H54 (cell line): ENCODE measurements around the gene RUBCNL.
"Not testable (repeated sequence)": the region's sequence is repeated elsewhere in the genome, so short reads cannot be mapped to it uniquely, and the experiment has no call there.

Source experiments
- DNase-seq: peaks from one replicate; pipeline ENCODE4 v3.0.0; 2011; ENCODE audit warnings: low spot score, mixed read lengths; ENCODE audit not compliant: insufficient read length
- FAIRE-seq: peaks from 3 replicates; lab custom pipeline; 2011; peaks lifted over from hg19 to GRCh38; lab: Jason Lieb, UNC
- POLR2A ChIP-seq: IDR thresholded peaks from 2 replicates; pipeline ENCODE4 v1.6.1; 2011; ENCODE audit warnings: low read depth, mild to moderate bottlenecking, low read length

Gene RUBCNL

DNA sequence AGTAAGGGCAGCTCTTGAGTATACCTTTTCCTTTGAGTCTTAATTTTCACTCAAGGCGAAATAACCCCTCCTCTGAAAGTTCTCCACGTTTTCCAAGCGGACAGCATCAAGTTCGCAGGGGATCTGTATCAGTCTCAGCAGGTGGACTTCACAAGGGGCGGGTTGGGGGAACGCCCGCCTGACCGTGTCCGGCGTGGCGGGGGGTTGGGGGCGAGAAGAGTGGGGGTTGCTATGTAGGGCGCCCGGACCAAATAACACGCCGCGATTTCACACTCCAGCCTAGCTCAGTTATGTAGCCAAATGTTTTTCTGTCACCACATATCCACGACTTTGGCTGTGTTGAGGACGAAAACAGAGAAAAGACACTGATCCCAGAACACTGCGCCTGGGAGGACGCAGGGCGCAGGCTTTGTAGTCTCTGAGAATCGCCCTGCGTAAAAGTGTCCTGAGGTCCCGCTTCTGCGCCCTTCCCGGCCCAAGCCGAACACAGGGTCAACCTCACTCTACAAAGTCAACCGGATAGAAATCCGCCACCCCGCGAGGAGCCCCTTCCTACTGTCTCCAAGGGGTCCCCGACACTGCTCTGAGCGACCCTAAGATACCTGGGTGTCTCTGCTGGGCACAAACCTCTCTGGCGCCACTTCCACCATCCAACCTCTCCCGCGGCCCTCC is 524 bp downstream of the RUBCNL start:
- TF ChIP-seq POLR2A = no peak
- FAIRE-seq (no peak), DNase-seq (no peak)

DNA sequence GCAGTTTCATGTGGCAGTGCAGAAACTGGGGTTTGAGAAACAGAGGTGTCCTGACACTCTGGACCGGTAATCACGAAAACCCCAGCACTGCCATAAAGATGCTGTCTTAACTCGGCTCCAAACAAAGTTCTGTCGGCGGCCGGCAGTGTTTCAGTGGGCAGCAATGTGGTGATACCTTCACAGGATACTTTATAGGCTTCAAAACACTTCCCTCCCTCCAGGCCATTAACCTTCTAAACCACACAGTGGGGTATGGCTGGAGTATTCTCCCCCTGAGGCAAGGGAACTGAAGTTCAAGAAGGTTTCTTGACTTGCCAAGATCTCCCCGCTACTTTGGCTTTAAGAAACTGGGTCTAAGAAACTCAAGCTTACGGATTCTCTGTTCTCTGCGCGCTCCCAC is 1.1 kb downstream of the RUBCNL start:
- FAIRE-seq (no peak), DNase-seq (no peak)
- TF ChIP-seq POLR2A = no peak

DNA sequence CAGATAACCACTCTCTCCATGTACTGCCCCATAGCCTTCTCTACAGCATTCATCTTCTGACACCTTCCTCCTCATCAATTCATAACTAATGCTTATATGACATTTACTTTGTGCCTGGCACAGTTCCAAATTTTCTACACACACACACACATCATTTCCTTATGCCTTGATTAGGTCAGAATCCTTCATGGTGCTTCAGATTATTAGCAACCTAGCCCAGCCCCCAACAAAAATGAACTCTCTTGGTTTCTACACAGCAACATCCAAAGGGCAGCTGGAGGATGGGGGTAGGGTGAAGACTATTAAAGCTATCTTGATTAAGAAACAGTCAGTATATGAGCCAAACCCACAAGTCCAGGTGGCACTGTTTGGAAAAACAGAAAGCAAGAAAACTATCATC is 3.7 kb downstream of the RUBCNL start:
- no peak for DNase-seq
- TF ChIP-seq POLR2A = no peak
- no peak for FAIRE-seq

DNA sequence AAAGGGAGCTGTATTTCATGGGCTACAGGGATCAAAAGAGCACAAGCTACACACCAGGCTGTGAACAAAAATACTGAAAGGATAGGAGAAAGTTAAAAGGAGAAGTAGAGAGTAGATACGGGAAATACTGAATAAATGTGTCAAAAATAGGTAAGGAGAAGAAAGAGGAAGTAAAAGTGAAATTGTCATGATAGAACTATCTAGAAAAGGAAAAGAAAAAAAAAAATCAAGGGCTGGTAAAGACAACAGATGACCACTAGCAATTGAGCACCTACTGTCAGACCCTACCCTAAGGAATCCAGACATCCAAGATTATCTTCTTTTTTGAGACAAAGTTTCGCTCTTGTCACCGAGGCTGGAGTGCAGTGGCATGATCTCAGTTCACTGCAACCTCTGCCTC is 4.8 kb downstream of the RUBCNL start:
- DNase-seq (no peak), FAIRE-seq (no peak)
- no peak for TF ChIP-seq POLR2A

DNA sequence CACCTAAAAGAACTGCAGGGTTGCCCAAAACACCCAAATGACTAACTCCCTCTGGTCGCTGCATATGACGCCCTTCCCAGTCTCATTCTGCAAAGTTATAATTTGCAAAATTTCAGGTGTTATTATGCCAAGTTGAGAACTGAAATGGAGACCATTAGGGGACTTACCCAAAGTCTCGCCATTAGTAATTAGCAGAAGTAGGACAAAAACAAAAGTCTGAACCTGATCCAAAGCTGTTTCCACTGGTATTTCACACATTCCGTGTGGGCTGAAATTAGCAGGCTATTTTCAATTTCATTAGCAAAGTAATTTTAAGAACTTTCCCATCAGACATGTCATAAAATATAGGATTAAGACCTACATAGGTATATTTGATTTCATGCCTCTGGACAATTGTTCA is 6.8 kb downstream of the RUBCNL start:
- FAIRE-seq (no peak), DNase-seq (no peak)
- no peak for TF ChIP-seq POLR2A

DNA sequence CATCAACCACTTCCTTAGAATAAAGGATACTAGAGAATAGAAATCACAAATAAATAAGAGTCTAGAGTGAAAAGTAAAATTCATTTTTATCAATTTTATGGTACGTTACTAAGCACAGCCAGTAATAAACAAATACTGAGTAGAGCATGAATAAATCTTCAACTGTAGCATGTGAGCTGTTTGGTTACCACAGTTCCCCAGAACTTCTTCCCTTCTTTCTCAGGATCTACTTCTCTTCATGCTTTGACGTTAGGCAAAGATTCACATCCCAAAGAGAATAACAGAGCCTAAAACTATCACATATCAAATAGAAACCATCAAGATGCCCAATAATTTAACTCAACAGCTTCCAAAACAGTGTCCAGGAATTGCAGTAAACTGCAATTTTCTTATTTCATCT is 7.4 kb downstream of the RUBCNL start:
- no peak for FAIRE-seq
- DNase-seq = no peak
- no peak for TF ChIP-seq POLR2A

DNA sequence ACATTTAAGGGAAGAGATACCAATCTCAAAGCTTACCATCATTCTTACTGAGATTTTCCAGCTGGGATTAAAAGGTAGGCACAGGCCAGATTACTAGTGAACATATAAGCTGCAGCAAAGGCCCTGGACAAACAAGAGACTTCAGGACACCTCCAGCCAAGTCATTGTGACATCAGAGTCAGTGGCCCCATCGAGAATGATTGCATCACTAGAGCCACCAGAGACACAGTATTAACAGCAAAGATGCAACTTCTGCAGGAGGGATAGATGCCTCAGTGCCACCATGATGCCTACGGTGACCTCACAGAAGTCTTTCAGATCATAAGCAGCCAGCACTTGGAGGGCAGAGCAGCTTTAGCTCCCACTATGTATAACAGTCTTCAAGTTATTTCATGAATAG is 8.6 kb downstream of the RUBCNL start:
- TF ChIP-seq POLR2A = no peak
- FAIRE-seq = no peak
- no peak for DNase-seq

DNA sequence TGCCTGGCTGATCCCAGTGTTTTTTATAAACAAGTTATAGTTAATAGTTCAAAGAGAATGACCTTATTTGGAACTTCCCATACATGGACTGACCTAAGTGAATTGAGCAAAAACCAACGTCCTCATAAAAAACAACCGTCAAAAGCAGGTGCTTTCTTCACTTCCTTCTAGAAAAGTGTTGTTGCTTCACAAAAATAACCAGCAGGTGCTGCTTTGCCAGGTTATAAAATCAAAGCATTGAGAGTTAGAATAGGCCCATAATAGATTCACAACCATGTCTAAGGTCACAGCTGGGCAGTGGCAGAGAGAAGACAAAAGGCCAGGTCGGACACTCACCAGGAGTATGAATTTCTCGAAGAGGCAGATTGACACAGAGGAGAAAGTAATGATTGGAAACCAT is 9.5 kb downstream of the RUBCNL start:
- no peak for TF ChIP-seq POLR2A
- no peak for DNase-seq
- FAIRE-seq = no peak

DNA sequence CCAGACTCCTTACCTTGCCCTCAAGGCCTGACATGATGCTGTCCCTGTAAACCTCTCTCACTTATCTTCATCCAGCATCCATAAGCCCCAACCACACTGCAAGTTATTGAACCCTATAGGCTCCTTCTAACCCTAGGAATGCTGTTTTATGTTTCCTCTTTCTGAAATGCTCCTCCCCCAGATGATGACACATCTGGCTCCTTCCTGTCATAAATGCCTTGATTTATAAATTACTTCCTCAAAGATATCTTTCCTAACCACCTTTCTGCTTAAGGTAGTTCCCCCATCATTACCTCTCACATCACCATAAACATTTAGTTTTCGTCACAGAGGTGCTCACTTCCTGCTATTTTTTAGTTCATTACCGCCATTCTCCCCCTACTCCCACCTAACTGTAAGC is 12.3 kb downstream of the RUBCNL start:
- DNase-seq (no peak), FAIRE-seq (no peak)
- no peak for TF ChIP-seq POLR2A

DNA sequence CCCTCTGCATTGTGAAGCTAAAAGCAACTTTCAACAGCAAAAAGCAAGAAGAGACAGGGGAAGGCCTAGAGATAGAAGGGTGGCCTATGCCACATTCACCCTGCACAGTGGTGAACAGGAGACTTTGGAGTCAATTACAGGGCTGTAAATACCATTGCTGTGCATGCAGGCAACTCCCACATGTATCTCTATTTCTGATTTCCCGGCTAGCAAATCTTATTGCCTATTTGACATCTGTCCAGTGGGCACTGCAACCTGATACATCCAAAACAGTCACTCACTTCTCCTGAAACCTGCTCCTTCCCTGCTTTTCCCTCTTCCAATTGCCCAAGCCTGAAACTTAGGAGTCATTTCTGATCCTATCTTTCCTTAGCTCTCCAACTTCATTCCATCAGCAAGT is 13.4 kb downstream of the RUBCNL start:
- no peak for TF ChIP-seq POLR2A
- FAIRE-seq = no peak
- no peak for DNase-seq

DNA sequence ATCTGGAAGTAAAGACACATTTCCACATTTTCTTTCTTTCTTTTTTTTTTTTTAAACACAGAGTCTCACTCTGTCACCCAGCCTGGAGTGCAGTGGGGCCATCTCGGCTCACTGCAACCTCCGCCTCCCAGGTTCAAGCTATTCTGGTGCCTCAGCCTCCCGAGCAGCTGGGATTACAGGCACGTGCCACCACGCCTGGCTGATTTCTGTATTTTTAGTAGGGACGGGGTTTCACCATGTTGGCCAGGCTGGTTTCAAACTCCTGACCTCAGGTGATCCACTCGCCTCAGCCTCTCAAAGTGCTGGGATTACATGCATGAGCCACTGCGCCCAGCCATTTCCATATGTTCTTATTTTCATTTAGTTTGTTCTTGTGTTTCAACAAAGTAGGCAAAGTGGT is 14.1 kb downstream of the RUBCNL start:
- not testable (repeated sequence) for DNase-seq, FAIRE-seq

DNA sequence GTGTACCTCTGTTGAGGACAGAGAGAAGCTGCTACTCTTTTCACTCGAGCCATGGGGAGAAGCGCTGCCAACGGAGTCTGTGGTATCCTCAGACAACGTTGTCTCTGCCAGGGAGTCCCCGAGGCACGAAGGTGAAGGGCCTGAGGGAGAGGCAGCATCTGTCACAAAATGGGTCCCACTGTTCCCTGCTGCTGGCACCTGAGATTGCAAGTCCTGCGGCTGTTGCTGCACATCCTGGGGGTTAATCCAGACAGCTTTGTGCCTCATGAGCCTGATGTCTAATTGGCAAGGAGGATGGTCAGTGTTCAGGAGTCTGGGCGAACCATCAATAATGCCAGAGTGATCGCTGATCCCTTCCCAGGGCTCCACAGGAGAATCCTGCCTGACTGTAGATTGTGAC is 15.0 kb downstream of the RUBCNL start:
- DNase-seq = no peak
- no peak for FAIRE-seq
- TF ChIP-seq POLR2A = no peak

DNA sequence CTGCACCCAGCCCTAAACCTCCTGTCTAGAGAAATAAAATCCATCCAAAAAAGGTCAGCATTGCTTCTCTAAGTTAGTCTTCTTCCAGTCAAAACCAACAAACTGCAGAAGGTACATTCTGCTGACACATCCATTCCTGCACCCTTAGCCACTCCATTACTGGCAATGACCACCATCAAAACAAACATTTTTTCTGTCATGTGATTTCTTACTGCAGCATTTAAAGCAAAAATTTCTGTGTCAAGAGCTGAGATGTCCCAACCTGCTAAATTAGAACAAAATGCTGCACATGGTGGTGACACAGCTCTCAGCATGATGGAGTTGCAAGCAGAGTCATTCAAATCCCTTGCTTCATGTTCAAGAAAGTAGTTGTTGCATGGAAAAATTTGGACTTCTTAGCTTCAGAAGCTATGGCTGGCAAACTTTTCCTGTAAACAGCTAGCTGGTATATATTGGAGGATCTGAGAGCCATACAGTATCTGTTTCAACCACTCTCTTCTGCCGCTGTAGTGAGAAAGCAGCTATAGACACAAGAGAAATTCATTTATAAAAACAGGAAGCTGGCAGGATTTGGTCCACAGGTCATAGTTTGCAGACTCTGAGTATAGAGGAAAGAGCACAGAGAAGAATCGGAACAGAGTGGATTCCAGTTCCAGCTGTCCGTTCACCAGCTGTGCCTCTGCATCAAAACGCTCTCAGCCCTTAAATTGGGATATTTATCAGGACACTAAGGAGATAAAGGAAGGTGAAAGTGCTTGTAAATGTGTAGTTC is 17.4 kb downstream of the RUBCNL start:
- TF ChIP-seq POLR2A = no peak
- DNase-seq = no peak
- FAIRE-seq = no peak

DNA sequence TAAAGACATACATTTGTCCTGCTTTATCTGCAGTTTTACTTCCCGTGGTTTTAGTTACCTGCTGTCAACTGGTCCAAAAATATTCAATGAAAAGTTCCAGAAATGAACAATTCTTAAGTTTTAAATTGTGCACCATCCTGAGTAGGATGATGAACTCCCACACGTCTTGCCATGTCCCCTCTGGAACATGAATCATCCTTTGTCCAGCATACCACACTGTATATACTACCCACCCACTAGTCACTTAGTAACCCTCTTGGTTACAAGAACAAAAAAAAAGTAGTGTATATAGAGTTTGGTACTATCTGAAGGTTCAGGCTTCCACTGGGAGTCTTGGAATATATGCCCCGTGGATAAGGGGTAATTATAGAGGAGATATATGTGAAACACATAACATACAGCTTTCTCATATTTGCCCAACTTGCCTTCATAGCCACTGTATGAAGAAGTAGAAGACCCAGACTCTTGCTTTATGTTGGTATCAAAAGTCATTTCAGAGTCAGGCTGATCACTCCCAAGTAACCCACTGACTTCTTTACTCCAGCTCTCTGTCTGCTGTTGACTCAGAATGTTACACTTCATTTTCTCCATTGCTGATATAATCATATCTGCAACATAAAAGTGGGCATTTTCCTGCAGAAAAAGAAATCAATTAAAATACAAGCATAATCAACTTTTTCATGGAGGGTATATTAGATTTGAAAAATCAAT is 19.3 kb downstream of the RUBCNL start:
- no peak for FAIRE-seq
- TF ChIP-seq POLR2A = no peak
- no peak for DNase-seq
